Measurements from ENCODE around the gene CTCFL.
"Not testable (repeated sequence)": the region's sequence is repeated elsewhere in the genome, so short reads cannot be mapped to it uniquely, and the experiment has no call there.

Gene CTCFL

DNA sequence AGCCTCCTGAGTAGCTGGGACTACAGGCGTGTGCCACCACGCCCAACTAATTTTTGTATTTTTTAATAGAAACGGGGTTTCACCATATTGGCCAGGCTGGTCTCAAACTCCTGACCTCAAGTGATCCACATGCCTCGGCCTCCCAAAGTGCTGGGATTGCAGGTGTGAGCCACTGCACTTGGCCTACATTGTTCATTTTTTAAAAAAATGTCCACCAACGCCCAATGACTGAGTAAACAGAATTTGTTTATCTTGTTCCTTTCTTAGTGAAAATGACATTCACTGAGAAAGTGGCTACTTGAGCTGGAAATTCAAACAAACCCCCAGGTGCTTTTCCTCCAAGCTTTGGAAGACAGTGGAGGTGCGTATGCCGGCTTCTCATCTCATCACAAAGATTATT lies 13.2 kb downstream of the CTCFL start:
- not testable (repeated sequence) for H3K9me3 ChIP-seq (ENCODE audit: control insufficient read depth in 5 of 5, low read length in 5 of 5); H3K27me3 ChIP-seq (ENCODE audit: control insufficient read depth in 5 of 5, insufficient read depth in 4 of 5, low read length in 5 of 5); H3K9ac ChIP-seq (ENCODE audit: low read length in 5 of 5); H3K27ac ChIP-seq (ENCODE audit: low read depth, low read length); H3K36me3 ChIP-seq (ENCODE audit: control insufficient read depth in 5 of 5, insufficient read depth in 5 of 5, low read length in 5 of 5); H3K4me3 ChIP-seq (ENCODE audit: low read depth in 1 of 5, low read length in 5 of 5)
- H3K4me1 ChIP-seq (ENCODE audit: control insufficient read depth in 5 of 5, insufficient read depth in 5 of 5, low read length in 5 of 5) = peaks cover 4 to 19% (median 16%) of the 10 kb centered on the region in 5 donors

DNA sequence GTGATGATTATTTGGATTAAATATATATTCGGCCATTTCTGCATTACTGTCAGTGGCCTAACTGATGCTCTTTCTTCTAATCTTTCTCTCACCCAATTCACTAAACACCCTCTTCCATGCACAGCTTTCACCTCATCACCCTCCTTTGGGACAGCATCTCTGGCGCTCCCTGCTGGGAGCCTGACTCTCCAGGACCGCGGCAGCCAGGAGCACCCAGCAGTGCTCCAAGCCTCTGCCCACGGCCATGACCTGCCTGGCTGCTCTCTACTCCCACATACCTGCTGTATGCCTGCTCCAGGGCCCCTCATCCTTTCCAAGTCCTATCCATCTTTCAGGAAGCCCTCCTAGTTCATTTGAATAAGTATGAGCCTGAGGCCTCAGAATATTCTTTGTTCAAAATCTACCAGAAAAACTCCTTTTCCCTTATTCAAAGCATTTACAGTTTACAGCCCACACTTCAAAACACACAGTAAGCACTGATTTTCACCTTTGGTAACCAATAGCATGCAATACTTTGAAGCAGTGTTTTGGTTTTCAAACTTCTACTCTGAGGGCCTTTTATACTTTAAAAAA lies 15.2 kb downstream of the CTCFL start:
- H3K36me3 ChIP-seq (ENCODE audit: control insufficient read depth in 5 of 5, insufficient read depth in 5 of 5, low read length in 5 of 5) = no peaks in the 10 kb centered on the region
- no peak overlapping the region for H3K9ac ChIP-seq (ENCODE audit: low read length in 5 of 5)
- H3K4me3 ChIP-seq (ENCODE audit: low read depth in 1 of 5, low read length in 5 of 5) = no peak overlapping the region
- H3K27me3 ChIP-seq (ENCODE audit: control insufficient read depth in 5 of 5, insufficient read depth in 4 of 5, low read length in 5 of 5) = no peaks in the 10 kb centered on the region
- no peaks in the 10 kb centered on the region for H3K9me3 ChIP-seq (ENCODE audit: control insufficient read depth in 5 of 5, low read length in 5 of 5)
- no peak overlapping the region for H3K27ac ChIP-seq (ENCODE audit: low read depth, low read length)
- peaks cover 4 to 33% (median 21%) of the 10 kb centered on the region in 5 donors for H3K4me1 ChIP-seq (ENCODE audit: control insufficient read depth in 5 of 5, insufficient read depth in 5 of 5, low read length in 5 of 5)

DNA sequence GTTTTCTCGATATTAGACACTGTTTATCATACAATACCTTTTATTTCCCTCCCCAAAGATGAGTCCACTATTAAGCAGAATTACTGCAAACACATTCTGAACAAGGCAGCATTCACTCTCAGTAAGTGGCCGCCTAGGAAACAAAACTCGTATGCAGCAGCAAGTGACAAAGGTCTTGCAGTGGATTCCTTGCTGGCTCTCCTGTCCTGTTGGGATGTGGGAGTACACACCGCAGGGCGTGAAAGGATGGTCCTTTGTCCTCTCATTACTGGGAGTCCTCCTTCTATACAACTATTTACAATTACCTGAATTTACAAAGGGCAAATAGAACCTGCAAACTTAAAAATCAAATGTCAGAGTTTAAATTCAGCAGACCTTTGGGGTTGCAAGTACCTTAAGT lies 16.1 kb downstream of the CTCFL start:
- no peaks in the 10 kb centered on the region for H3K9me3 ChIP-seq (ENCODE audit: control insufficient read depth in 5 of 5, low read length in 5 of 5)
- no peaks in the 10 kb centered on the region for H3K36me3 ChIP-seq (ENCODE audit: control insufficient read depth in 5 of 5, insufficient read depth in 5 of 5, low read length in 5 of 5)
- H3K9ac ChIP-seq (ENCODE audit: low read length in 5 of 5) = no peak overlapping the region
- H3K4me3 ChIP-seq (ENCODE audit: low read depth in 1 of 5, low read length in 5 of 5) = no peak overlapping the region
- peaks cover 1 to 25% (median 15%) of the 10 kb centered on the region in 5 donors for H3K4me1 ChIP-seq (ENCODE audit: control insufficient read depth in 5 of 5, insufficient read depth in 5 of 5, low read length in 5 of 5)
- no peaks in the 10 kb centered on the region for H3K27me3 ChIP-seq (ENCODE audit: control insufficient read depth in 5 of 5, insufficient read depth in 4 of 5, low read length in 5 of 5)
- H3K27ac ChIP-seq (ENCODE audit: low read depth, low read length) = no peak overlapping the region

DNA sequence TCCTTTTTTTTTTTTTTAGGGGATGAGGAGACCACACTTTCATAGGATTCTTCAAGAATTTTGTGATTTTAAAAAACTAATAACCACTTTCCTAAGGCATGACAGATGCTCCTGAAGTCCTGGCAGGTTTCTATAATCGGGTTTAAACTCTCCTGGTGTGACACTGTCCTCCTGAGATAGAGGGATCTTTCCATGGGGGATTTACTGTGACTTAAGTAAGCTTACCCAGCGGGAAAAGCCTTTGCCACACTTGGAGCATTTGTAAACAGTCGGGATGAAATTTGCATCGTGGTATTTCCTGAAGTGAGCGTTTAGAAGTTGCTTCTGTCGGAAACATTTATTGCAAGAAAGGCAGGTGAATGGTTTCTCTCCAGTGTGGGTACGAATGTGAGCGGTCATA lies 16.6 kb downstream of the CTCFL start:
- H3K36me3 ChIP-seq (ENCODE audit: control insufficient read depth in 5 of 5, insufficient read depth in 5 of 5, low read length in 5 of 5) = no peaks in the 10 kb centered on the region
- H3K27ac ChIP-seq (ENCODE audit: low read depth, low read length) = no peak overlapping the region
- H3K9me3 ChIP-seq (ENCODE audit: control insufficient read depth in 5 of 5, low read length in 5 of 5) = no peaks in the 10 kb centered on the region

DNA sequence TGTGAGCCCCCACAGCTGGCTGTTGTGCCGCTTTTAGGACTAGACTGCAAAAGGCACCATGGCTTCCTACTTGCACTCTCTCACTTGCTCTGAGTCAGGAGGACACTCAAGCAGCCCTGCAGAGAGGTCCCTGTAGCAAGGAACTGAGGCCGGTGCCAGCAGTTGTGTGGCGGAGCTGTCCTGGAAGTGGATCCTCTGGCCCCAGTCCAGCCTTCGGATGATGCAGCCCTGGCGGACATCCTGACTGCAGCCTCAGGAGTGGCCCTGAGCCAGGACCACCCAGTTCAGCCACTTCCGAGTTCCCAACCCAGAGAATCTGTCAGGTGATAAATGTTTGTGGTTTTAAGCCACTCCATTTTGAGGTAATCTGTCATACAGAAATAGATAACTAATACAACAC lies 17.5 kb downstream of the CTCFL start:
- Histone ChIP-seq H3K27me3 (ENCODE audit: control insufficient read depth in 5 of 5, insufficient read depth in 4 of 5, low read length in 5 of 5) (peaks cover 0 to 2% (median 0%) of the 10 kb centered on the region in 5 donors), H3K4me3 (ENCODE audit: low read depth in 1 of 5, low read length in 5 of 5) (no peak overlapping the region), H3K9me3 (ENCODE audit: control insufficient read depth in 5 of 5, low read length in 5 of 5) (no peaks in the 10 kb centered on the region), H3K4me1 (ENCODE audit: control insufficient read depth in 5 of 5, insufficient read depth in 5 of 5, low read length in 5 of 5) (peaks cover 0 to 28% (median 18%) of the 10 kb centered on the region in 5 donors), H3K36me3 (ENCODE audit: control insufficient read depth in 5 of 5, insufficient read depth in 5 of 5, low read length in 5 of 5) (no peaks in the 10 kb centered on the region), H3K27ac (ENCODE audit: low read depth, low read length) (no peak overlapping the region), H3K9ac (ENCODE audit: low read length in 5 of 5) (no peak overlapping the region)

More for the DNA sequence above, 16.6 kb downstream of the CTCFL start:
- Histone ChIP-seq H3K27me3 (ENCODE audit: control insufficient read depth in 5 of 5, insufficient read depth in 4 of 5, low read length in 5 of 5) (peaks cover 0 to under 1% (median 0%) of the 10 kb centered on the region in 5 donors), H3K9ac (ENCODE audit: low read length in 5 of 5) (no peak overlapping the region), H3K4me1 (ENCODE audit: control insufficient read depth in 5 of 5, insufficient read depth in 5 of 5, low read length in 5 of 5) (peaks cover 1 to 23% (median 18%) of the 10 kb centered on the region in 5 donors), H3K4me3 (ENCODE audit: low read depth in 1 of 5, low read length in 5 of 5) (no peak overlapping the region)

DNA sequence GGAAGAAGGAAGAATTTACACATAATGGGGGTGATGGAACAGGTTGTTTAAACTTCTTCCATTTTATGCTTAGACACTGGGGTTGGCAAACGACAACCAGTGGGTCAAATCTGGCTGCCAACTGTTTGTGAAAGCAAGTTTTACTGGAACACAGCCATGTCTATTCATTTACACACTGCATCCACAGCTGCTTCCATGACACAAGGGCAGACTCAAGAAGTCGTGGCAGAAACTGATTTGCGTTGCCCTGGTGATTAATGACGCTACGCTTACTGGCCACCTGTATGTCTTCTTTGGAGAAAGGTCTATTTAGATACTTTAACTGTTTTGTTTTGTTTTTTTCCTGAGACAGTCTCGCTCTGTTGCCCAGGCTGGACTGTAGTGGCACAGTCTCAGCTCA lies 19.0 kb downstream of the CTCFL start:
- Histone ChIP-seq H3K27me3 (ENCODE audit: control insufficient read depth in 5 of 5, insufficient read depth in 4 of 5, low read length in 5 of 5) (peaks cover 0 to 4% (median 0%) of the 10 kb centered on the region in 5 donors), H3K36me3 (ENCODE audit: control insufficient read depth in 5 of 5, insufficient read depth in 5 of 5, low read length in 5 of 5) (no peaks in the 10 kb centered on the region), H3K9ac (ENCODE audit: low read length in 5 of 5) (no peak overlapping the region), H3K4me1 (ENCODE audit: control insufficient read depth in 5 of 5, insufficient read depth in 5 of 5, low read length in 5 of 5) (peaks cover 0 to 28% (median 18%) of the 10 kb centered on the region in 5 donors), H3K9me3 (ENCODE audit: control insufficient read depth in 5 of 5, low read length in 5 of 5) (no peaks in the 10 kb centered on the region), H3K27ac (ENCODE audit: low read depth, low read length) (no peak overlapping the region), H3K4me3 (ENCODE audit: low read depth in 1 of 5, low read length in 5 of 5) (no peak overlapping the region)

DNA sequence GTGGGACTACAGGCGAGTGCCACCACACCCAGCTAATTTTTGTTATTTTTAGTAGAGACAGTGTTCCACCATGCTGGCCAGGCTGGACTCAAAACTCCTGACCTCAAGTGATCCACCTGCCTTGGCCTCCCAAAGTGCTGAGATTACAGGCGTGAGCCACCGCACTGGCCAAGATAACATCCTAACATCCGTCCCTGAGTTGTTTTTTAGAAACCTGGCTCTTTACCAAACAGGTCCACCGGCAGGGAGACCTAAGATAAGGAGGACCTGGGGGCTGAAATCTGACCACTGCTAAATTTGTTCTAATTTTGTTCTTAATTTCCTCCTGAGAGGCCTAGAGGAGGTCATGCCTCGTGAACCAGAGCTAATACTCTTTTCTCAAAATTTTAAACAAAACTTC lies 20.5 kb downstream of the CTCFL start:
- Histone ChIP-seq H3K4me3 (ENCODE audit: low read depth in 1 of 5, low read length in 5 of 5) (no peak overlapping the region), H3K27ac (ENCODE audit: low read depth, low read length) (no peak overlapping the region), H3K9me3 (ENCODE audit: control insufficient read depth in 5 of 5, low read length in 5 of 5) (no peaks in the 10 kb centered on the region), H3K27me3 (ENCODE audit: control insufficient read depth in 5 of 5, insufficient read depth in 4 of 5, low read length in 5 of 5) (peaks cover 0 to 6% (median 0%) of the 10 kb centered on the region in 5 donors), H3K9ac (ENCODE audit: low read length in 5 of 5) (no peak overlapping the region), H3K36me3 (ENCODE audit: control insufficient read depth in 5 of 5, insufficient read depth in 5 of 5, low read length in 5 of 5) (no peaks in the 10 kb centered on the region), H3K4me1 (ENCODE audit: control insufficient read depth in 5 of 5, insufficient read depth in 5 of 5, low read length in 5 of 5) (peaks cover 0 to 28% (median 18%) of the 10 kb centered on the region in 5 donors)

DNA sequence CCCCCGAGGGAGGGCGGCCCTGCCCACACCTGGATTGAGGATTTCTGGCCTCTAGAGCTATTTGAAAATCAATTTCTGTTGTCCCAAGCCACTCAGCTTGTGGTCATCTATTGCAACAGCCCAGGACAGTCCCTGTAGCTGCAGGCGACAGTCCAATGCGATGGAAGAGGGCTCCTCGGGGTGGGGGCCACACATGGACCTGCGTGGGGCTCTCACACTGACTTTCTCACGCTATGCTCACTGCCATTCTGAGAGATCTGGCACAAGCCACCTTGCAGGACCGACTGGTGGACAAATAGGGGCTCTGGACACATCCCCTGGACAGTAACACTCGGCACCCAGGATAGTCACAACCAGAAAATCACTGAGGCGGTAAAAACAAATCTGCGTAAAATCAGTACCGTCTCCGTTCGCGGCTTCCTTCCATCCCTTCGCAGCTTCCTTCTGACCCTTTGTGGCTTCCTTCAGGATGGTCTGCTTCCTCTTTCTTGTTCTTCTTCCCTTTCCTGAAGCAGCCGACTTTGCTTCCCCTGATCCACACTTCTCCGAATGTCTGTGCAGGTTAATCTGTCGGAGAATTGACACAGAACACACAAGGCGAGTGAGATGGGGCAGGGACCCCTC lies 21.8 kb downstream of the CTCFL start:
- Histone ChIP-seq H3K27ac (ENCODE audit: low read depth, low read length) (no peak overlapping the region), H3K9me3 (ENCODE audit: control insufficient read depth in 5 of 5, low read length in 5 of 5) (no peaks in the 10 kb centered on the region), H3K27me3 (ENCODE audit: control insufficient read depth in 5 of 5, insufficient read depth in 4 of 5, low read length in 5 of 5) (peaks cover 0 to 6% (median 3%) of the 10 kb centered on the region in 5 donors), H3K4me1 (ENCODE audit: control insufficient read depth in 5 of 5, insufficient read depth in 5 of 5, low read length in 5 of 5) (peaks cover 0 to 34% (median 22%) of the 10 kb centered on the region in 5 donors), H3K9ac (ENCODE audit: low read length in 5 of 5) (no peak overlapping the region), H3K36me3 (ENCODE audit: control insufficient read depth in 5 of 5, insufficient read depth in 5 of 5, low read length in 5 of 5) (no peaks in the 10 kb centered on the region), H3K4me3 (ENCODE audit: low read depth in 1 of 5, low read length in 5 of 5) (no peak overlapping the region)

DNA sequence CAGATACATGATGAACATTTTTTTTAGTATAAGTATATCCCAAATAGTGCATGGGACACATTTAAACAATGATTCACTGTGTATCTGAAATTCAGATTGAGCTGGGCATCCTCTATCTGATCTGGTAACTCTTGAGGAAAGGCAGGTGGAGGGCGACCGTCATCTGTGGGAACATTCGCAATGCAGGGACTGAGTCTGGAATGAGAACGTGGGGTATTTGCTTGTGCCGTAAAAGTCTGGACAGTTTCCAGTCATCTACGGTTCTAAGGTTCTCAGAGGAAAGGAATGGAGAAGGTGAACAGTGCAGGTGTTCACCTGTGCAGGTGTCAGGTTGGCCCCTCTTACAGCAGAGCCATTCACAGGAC lies 22.6 kb downstream of the CTCFL start:
- peaks cover 0 to 7% (median 3%) of the 10 kb centered on the region in 5 donors for H3K27me3 ChIP-seq (ENCODE audit: control insufficient read depth in 5 of 5, insufficient read depth in 4 of 5, low read length in 5 of 5)
- H3K4me1 ChIP-seq (ENCODE audit: control insufficient read depth in 5 of 5, insufficient read depth in 5 of 5, low read length in 5 of 5) = peaks cover 0 to 32% (median 18%) of the 10 kb centered on the region in 5 donors
- no peaks in the 10 kb centered on the region for H3K9me3 ChIP-seq (ENCODE audit: control insufficient read depth in 5 of 5, low read length in 5 of 5)
- no peak overlapping the region for H3K9ac ChIP-seq (ENCODE audit: low read length in 5 of 5)
- H3K27ac ChIP-seq (ENCODE audit: low read depth, low read length) = no peak overlapping the region
- H3K4me3 ChIP-seq (ENCODE audit: low read depth in 1 of 5, low read length in 5 of 5) = no peak overlapping the region
- H3K36me3 ChIP-seq (ENCODE audit: control insufficient read depth in 5 of 5, insufficient read depth in 5 of 5, low read length in 5 of 5) = no peaks in the 10 kb centered on the region

DNA sequence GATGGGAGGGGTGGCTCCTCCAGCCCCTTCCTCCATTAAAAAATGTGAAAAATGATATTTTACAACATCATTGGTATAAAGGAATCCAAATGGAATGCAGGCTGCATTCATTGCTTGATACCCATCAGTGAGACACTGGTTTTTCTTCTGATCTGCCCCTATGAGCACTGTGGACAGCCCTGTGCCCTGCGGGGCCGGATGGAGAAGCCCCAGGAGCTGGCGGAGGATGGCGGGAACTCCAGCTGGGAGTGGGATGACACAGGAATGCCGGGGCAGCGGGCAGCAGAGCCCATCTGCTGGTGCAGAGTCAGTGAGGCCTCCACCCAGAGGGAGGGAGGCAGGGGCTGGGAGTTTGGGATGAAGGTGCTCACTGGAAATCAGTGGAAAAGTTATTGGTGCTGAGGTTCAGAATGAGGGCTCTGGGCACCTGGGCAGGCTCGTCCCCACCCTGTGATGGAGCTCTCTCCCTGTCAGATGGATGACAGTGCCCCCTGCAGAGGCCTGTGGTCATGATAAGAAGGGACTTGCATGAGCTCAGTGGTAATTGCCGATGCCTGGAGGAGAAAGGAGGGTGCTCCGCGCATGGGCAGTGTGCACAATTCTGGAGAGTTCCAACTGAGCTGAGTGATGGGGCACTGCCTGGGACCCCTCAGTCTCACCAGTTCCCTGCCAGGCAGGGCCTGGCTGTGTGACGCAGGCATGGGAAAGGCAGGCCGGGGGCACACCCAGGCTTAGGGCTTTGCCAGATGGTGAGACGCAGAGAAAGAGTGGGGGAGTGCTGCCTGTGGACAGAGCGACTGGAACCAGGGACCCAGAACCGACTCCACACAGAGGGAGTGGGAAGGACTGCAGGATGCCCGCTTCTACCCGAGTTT lies 23.2 kb downstream of the CTCFL start:
- Histone ChIP-seq H3K9ac (ENCODE audit: low read length in 5 of 5) (no peak overlapping the region), H3K4me1 (ENCODE audit: control insufficient read depth in 5 of 5, insufficient read depth in 5 of 5, low read length in 5 of 5) (peaks cover 0 to 27% (median 18%) of the 10 kb centered on the region in 5 donors), H3K36me3 (ENCODE audit: control insufficient read depth in 5 of 5, insufficient read depth in 5 of 5, low read length in 5 of 5) (no peaks in the 10 kb centered on the region), H3K27ac (ENCODE audit: low read depth, low read length) (no peak overlapping the region), H3K4me3 (ENCODE audit: low read depth in 1 of 5, low read length in 5 of 5) (no peak overlapping the region), H3K27me3 (ENCODE audit: control insufficient read depth in 5 of 5, insufficient read depth in 4 of 5, low read length in 5 of 5) (peaks cover 0 to 7% (median 6%) of the 10 kb centered on the region in 5 donors), H3K9me3 (ENCODE audit: control insufficient read depth in 5 of 5, low read length in 5 of 5) (no peaks in the 10 kb centered on the region)
